Spleen (tissue), 11 donors: ENCODE data around the gene RPS3A. TPM values are rescaled to one million over a fixed set of nuclear protein-coding genes. Genes with fewer than 3 reads are reported as not detected.

ENCODE experiments used
- DNase-seq: peaks from one replicate; pipeline ENCODE4 v3.0.0-alpha.2; 2020
- H3K27ac ChIP-seq, 8 donors: fragments of 200-600 bp; sonication (generic) in 7 of 8; 1 replicate in 4 of 8; 2 replicates in 4 of 8; pipeline versions ENCODE4 v1.5.0 to v1.8.0; 2016 to 2021; ENCODE audit warnings: inconsistent platforms in 4 of 8, mild to moderate bottlenecking in 4 of 8, moderate library complexity in 1 of 8
- H3K27me3 ChIP-seq, 7 donors: fragments of 200-600 bp; sonication (generic) in 6 of 7; replicated peaks in 1 of 7; 1 replicate in 4 of 7; 2 replicates in 3 of 7; pipeline versions ENCODE4 v1.5.0 to v1.8.0; 2016 to 2021; ENCODE audit warnings: inconsistent platforms in 3 of 7, mild to moderate bottlenecking in 1 of 7
- H3K36me3 ChIP-seq, 6 donors: fragments of 200-600 bp; sonication (generic) in 5 of 6; 1 replicate in 4 of 6; 2 replicates in 2 of 6; pipeline versions ENCODE4 v1.5.0 to v1.8.0; 2016 to 2021; ENCODE audit warnings: inconsistent platforms in 2 of 6
- H3K4me1 ChIP-seq, 6 donors: fragments of 200-600 bp; sonication (generic) in 5 of 6; 1 replicate in 3 of 6; 2 replicates in 3 of 6; pipeline versions ENCODE4 v1.5.0 to v1.8.0; 2016 to 2021; ENCODE audit warnings: inconsistent platforms in 3 of 6
- H3K4me3 ChIP-seq, 8 donors: fragments of 200-600 bp; sonication (generic) in 7 of 8; 1 replicate in 4 of 8; 2 replicates in 4 of 8; pipeline versions ENCODE4 v1.5.0 to v1.8.0; 2016 to 2021; ENCODE audit warnings: inconsistent platforms in 4 of 8, mild to moderate bottlenecking in 4 of 8, moderate library complexity in 2 of 8
- H3K9me3 ChIP-seq, 8 donors: fragments of 200-600 bp; sonication (generic) in 7 of 8; 1 replicate in 4 of 8; 2 replicates in 4 of 8; pipeline versions ENCODE4 v1.5.0 to v1.8.0; 2016 to 2021; ENCODE audit warnings: inconsistent platforms in 4 of 8
- CTCF ChIP-seq, 11 experiments: fragments of 200-600 bp in 7 of 11; fragments of 450-650 bp in 4 of 11; sonication (generic) in 4 of 11; IDR thresholded peaks in 8 of 11; conservative IDR thresholded peaks in 3 of 11; 1 replicate in 7 of 11; 2 replicates in 4 of 11; pipeline versions ENCODE4 v1.4.0 to v1.8.0; 2016 to 2021; ENCODE audit warnings: antibody characterized with exemption in 11 of 11, inconsistent platforms in 4 of 11, mild to moderate bottlenecking in 1 of 11
- POLR2A ChIP-seq, 3 donors: fragments of 450-650 bp; IDR thresholded peaks; one replicate each; pipeline ENCODE4 v1.5.1; 2017; ENCODE audit warnings: antibody characterized with exemption in 3 of 3, mild to moderate bottlenecking in 1 of 3
- POLR2AphosphoS5 ChIP-seq, 3 donors: sonication (generic); formaldehyde crosslinking; IDR thresholded peaks; one replicate each; pipeline ENCODE4 v1.5.1; 2017; ENCODE audit warnings: antibody characterized with exemption in 3 of 3
- WGBS, 5 donors: extraction: QIAGEN DNeasy Blood & Tissue Kit in 3 of 5; methylation state at CpG; one replicate each; pipeline versions ENCODE4 v1.1.5 to v1.1.7; 2013 to 2018; 5-methylcytosine and 5-hydroxymethylcytosine counted together
- intact Hi-C: fragments of 100-400 bp; cut with DNase I; formaldehyde crosslinking; loops from one replicate; pipeline ENCODE4 v1.15.0; 2023; ENCODE audit warnings: low total_unique reads
- polyA plus RNA-seq, 3 donors: library from polyadenylated mRNA; stranded (reverse); fragments of 200-250 nt; gene quantifications; one replicate each; pipeline ENCODE4 v1.2.1, GENCODE V29; 2013
- total RNA-seq, 7 donors: library from RNA; depleted of rRNA in 3 of 7; stranded (reverse); fragments of >200 nt in 3 of 7; fragmentation: NEBNext Ultra II Directional in 4 of 7; extraction: Animal tissue kit (Norgen Biotek cat#: 25700) in 4 of 7; gene quantifications; one replicate each; pipeline versions ENCODE4 v1.1.0 to v1.2.1, GENCODE V29; 2016 to 2021
- donor health status: healthy with polysubstance abuse.
- donor health status: DM: no; HTN: no; CAD: no; lungs with moderate emphysema.
- donor health status: DM: no; HTN: no; CAD: no.
- donor health status: Bipolar disorder and iron deficiency.
- donor health status: healthy.
- donor health status: DM: no; HTN: no; CAD: no.
- donor health status: DM: yes; HTN: yes; CAD: no.

Gene RPS3A
- total and polyA plus RNA-seq, 10 donors, result 1,748 to 7,791 (median 3,753) TPM

- intact Hi-C loops, result no loop called here
- 89 to 98% (median 95%) methylated on average over 2 of the region's 2 CpGs for WGBS, 5 donors
- no peak for DNase-seq
- no peaks in the 10 kb centered on the region for H3K9me3 ChIP-seq
- TF ChIP-seq POLR2AphosphoS5 (IDR thresholded peaks at IDR 0.05) (no peak), POLR2A (IDR thresholded peaks at IDR 0.05) (no peak), CTCF (IDR thresholded peaks at IDR 0.05 in 8 of 11, conservative IDR thresholded peaks at IDR 0.05 in 3 of 11) (no peak)
- H3K36me3 ChIP-seq, result no peaks in the 10 kb centered on the region
- H3K27me3 ChIP-seq, result no peaks in the 10 kb centered on the region
- H3K4me1 ChIP-seq, result no peaks in the 10 kb centered on the region
- H3K27ac ChIP-seq, result no peak overlapping the region
- no peak overlapping the region for H3K4me3 ChIP-seq
Observed at GRCh38 chr4:151091047-151091446, 8.4 kb upstream of the RPS3A start.

- H3K36me3 ChIP-seq, result no peaks in the 10 kb centered on the region
- intact Hi-C loops, result no loop called here
- no peaks in the 10 kb centered on the region for H3K4me1 ChIP-seq
- no peak overlapping the region for H3K4me3 ChIP-seq
- WGBS, 5 donors, result 88 to 94% (median 92%) methylated on average over 3 of the region's 3 CpGs
- no peaks in the 10 kb centered on the region for H3K27me3 ChIP-seq
- no peak overlapping the region for H3K27ac ChIP-seq
- H3K9me3 ChIP-seq, result no peaks in the 10 kb centered on the region
- DNase-seq, result no peak
- TF ChIP-seq CTCF (IDR thresholded peaks at IDR 0.05 in 8 of 11, conservative IDR thresholded peaks at IDR 0.05 in 3 of 11) (no peak), POLR2A (IDR thresholded peaks at IDR 0.05) (no peak), POLR2AphosphoS5 (IDR thresholded peaks at IDR 0.05) (no peak)
Observed at GRCh38 chr4:151092488-151092887, 6.9 kb upstream of the RPS3A start.

- peaks cover 0 to 4% (median under 1%) of the 10 kb centered on the region in 6 donors for H3K4me1 ChIP-seq
- TF ChIP-seq POLR2A (IDR thresholded peaks at IDR 0.05), result no peak
- no peak for TF ChIP-seq CTCF (IDR thresholded peaks at IDR 0.05 in 8 of 11, conservative IDR thresholded peaks at IDR 0.05 in 3 of 11)
- TF ChIP-seq POLR2AphosphoS5 (IDR thresholded peaks at IDR 0.05), result no peak
Observed at GRCh38 chr4:151093203-151093602, 6.2 kb upstream of the RPS3A start.

GRCh38 chr4:151094290-151094751 is 5.1 kb upstream of the RPS3A start:
- DNase-seq, result no peak
- WGBS, 5 donors, result 80 to 98% (median 89%) methylated on average over 2 of the region's 2 CpGs
- TF ChIP-seq POLR2AphosphoS5 (IDR thresholded peaks at IDR 0.05) (no peak), POLR2A (IDR thresholded peaks at IDR 0.05) (no peak), CTCF (IDR thresholded peaks at IDR 0.05 in 8 of 11, conservative IDR thresholded peaks at IDR 0.05 in 3 of 11) (no peak)
- Histone ChIP-seq H3K4me3 (no peak overlapping the region), H3K27ac (no peak overlapping the region), H3K9me3 (no peaks in the 10 kb centered on the region), H3K4me1 (peaks cover 0 to 14% (median 9%) of the 10 kb centered on the region in 6 donors), H3K27me3 (no peaks in the 10 kb centered on the region), H3K36me3 (no peaks in the 10 kb centered on the region)
- intact Hi-C loops, result no loop called here

More at GRCh38 chr4:151093203-151093602, 6.2 kb upstream of the RPS3A start:
- Histone ChIP-seq H3K27me3 (no peaks in the 10 kb centered on the region), H3K27ac (no peak overlapping the region), H3K4me3 (no peak overlapping the region), H3K36me3 (no peaks in the 10 kb centered on the region), H3K9me3 (no peaks in the 10 kb centered on the region)
- 62 to 81% (median 64%) methylated on average over 3 of the region's 3 CpGs for WGBS, 5 donors
- DNase-seq, result no peak
- intact Hi-C loops, result no loop called here
